HL-60 (cell line): Measurements from ENCODE around the gene PCDHAC1.
"Not testable (repeated sequence)": the region's sequence is repeated elsewhere in the genome, so short reads cannot be mapped to it uniquely, and the experiment has no call there.

ENCODE experiments used
- DNase-seq, 2 experiments: peaks; one replicate each; pipeline ENCODE4 v3.0.0-alpha.2; 2010 to 2020; ENCODE audit warnings: low read depth in 1 of 2, low spot score in 1 of 2
- H3K27ac ChIP-seq: fragments of 250-450 bp; sonication (Bioruptor Pico); replicated peaks from 2 replicates; pipeline ENCODE4 v1.5.1; 2020; ENCODE audit warnings: mild to moderate bottlenecking, moderate library complexity
- H3K27me3 ChIP-seq: fragments of 250-450 bp; sonication (Bioruptor Pico); 2 replicates; pipeline ENCODE4 v1.5.1; 2021; ENCODE audit warnings: mild to moderate bottlenecking, moderate library complexity; ENCODE audit not compliant: insufficient read depth, poor library complexity, severe bottlenecking
- H3K4me3 ChIP-seq: replicated peaks from 2 replicates; pipeline ENCODE4 v1.5.1; 2011; ENCODE audit warnings: mild to moderate bottlenecking, control low read depth, low read length; ENCODE audit not compliant: insufficient read depth
- CTCF ChIP-seq: IDR thresholded peaks from one replicate; pipeline ENCODE4 v1.5.1; 2011; ENCODE audit warnings: low read length, control low read depth, inconsistent platforms; ENCODE audit not compliant: insufficient read depth
- GABPA ChIP-seq: IDR thresholded peaks from 2 replicates; pipeline ENCODE4 v1.6.1; 2012; ENCODE audit warnings: low read depth
- POLR2AphosphoS5 ChIP-seq: IDR thresholded peaks from 2 replicates; pipeline ENCODE4 v1.6.1; 2012; ENCODE audit warnings: low read depth
- REST ChIP-seq: IDR thresholded peaks from 2 replicates; pipeline ENCODE4 v1.6.1; 2012; ENCODE audit warnings: low read depth; ENCODE audit not compliant: insufficient replicate concordance
- SPI1 ChIP-seq: IDR thresholded peaks from 2 replicates; pipeline ENCODE4 v1.6.1; 2012; ENCODE audit warnings: low read depth, mild to moderate bottlenecking, borderline replicate concordance
- long read RNA-seq: library from polyadenylated mRNA; unstranded; transcript quantifications from one replicate; pipeline ENCODE4 v2.0.0, GENCODE V29; 2020

The PCDHAC1 gene
- long read RNA-seq, result 0 reads

DNA sequence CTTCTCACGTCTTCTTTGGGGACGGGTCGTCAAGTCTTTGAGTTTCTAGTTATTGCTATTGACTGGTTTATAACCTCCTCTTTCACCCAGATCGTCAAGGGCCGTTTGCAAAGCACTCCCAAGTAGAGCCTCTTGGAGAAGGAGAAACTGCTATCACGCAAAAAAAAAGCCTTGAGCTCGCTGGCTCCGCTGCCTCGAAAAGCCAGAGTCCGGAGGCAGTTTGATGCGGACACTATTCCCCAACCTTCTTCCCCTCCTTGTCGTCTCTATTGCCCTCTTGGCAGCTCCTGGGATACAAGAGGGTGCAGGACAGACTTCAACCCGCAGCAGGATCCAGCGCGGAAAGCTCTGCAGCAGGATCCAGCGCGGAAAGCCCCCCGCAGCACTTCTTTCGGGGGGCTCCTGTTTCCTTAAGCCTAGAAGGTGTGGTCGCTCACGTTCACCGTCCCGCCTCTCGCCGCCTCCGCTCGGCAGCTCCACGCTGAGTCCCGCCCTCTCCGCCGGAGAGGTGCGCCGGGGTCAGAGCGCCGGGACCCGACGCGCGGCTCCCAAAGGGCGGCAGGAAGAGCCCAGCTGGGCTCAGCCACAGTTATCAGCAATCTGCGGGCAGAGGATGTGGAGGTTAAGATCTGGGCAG lies at the start of gene PCDHAC1:
Gene PCDHAC1, plus strand, starts transcription at position 494 of the 637 bp plus-strand sequence. CDS start 594 bp downstream, outside the sequence.
- Histone ChIP-seq H3K27me3 (peaks cover 20% of the 10 kb centered on the region), H3K4me3 (no peak within 1 kb of the TSS), H3K27ac (no peak within 1 kb of the TSS)
- DNase-seq, result no peak
- TF ChIP-seq CTCF (no peak), POLR2AphosphoS5 (no peak), SPI1 (no peak), GABPA (no peak), REST (no peak)

GRCh38 chr5:140876541-140877261 lies 49.4 kb upstream of the PCDHAC1 start:
- DNase-seq, H3K4me3 ChIP-seq, H3K27ac ChIP-seq, H3K27me3 ChIP-seq: not testable (repeated sequence)
- peak; percentile 45 for TF ChIP-seq REST

- Histone ChIP-seq H3K27me3 (no peaks in the 10 kb centered on the region), H3K4me3 (no peak overlapping the region), H3K27ac (no peak overlapping the region)
- DNase-seq, result no peak
- TF ChIP-seq POLR2AphosphoS5, result no peak
- no peak for TF ChIP-seq REST
- no peak for TF ChIP-seq SPI1
- TF ChIP-seq CTCF, result no peak
- no peak for TF ChIP-seq GABPA
Measured at GRCh38 chr5:140877262-140877581, 48.9 kb upstream of the PCDHAC1 start.
